HG02938 (cell line): ENCODE measurements around the gene UST.
A peak's percentile ranks its signal among the peaks of the same experiment; 100 is the strongest.
"Not testable (repeated sequence)": the region's sequence is repeated elsewhere in the genome, so short reads cannot be mapped to it uniquely, and the experiment has no call there.

Experiments used
- ATAC-seq: cut with Tn5 transposase; IDR thresholded peaks from one replicate; pipeline ENCODE4 v1.9.1; 2021; ENCODE audit warnings: mild to moderate bottlenecking, moderate library complexity; ENCODE audit not compliant: unreplicated experiment

UST gene

GRCh38 chr6:148864132-148864531 is 117.3 kb downstream of the UST start:
- ATAC-seq, result not testable (repeated sequence)

- ATAC-seq, result no peak
These were observed 118.1 kb downstream of the UST start for GRCh38 chr6:148864941-148865340.

GRCh38 chr6:148866657-148867268 is 119.9 kb downstream of the UST start:
- peak; percentile 99 for ATAC-seq

- ATAC-seq, result no peak
These were observed 121.0 kb downstream of the UST start for GRCh38 chr6:148867862-148868261.

- no peak for ATAC-seq
These were observed 121.5 kb downstream of the UST start for GRCh38 chr6:148868314-148868713.

GRCh38 chr6:148868901-148869300 is 122.1 kb downstream of the UST start:
- ATAC-seq, result no peak

GRCh38 chr6:148869585-148869984 is 122.8 kb downstream of the UST start:
- no peak for ATAC-seq

- no peak for ATAC-seq
These were observed 126.3 kb downstream of the UST start for GRCh38 chr6:148873154-148873553.

GRCh38 chr6:148873868-148874267 is 127.0 kb downstream of the UST start:
- ATAC-seq, result no peak

- ATAC-seq, result no peak
These were observed 128.0 kb downstream of the UST start for GRCh38 chr6:148874698-148875293.

GRCh38 chr6:148878683-148879082 is 131.9 kb downstream of the UST start:
- no peak for ATAC-seq

- ATAC-seq, result not testable (repeated sequence)
These were observed 133.9 kb downstream of the UST start for GRCh38 chr6:148880742-148881141.

- ATAC-seq, result no peak
These were observed 134.9 kb downstream of the UST start for GRCh38 chr6:148881593-148882311.

- ATAC-seq, result no peak
These were observed 136.4 kb downstream of the UST start for GRCh38 chr6:148883270-148883669.

- peak; percentile 47 for ATAC-seq
These were observed 137.6 kb downstream of the UST start for GRCh38 chr6:148884461-148884860.

- no peak for ATAC-seq
These were observed 138.5 kb downstream of the UST start for GRCh38 chr6:148885136-148885865.

GRCh38 chr6:148885925-148886845 is 139.4 kb downstream of the UST start:
- no peak for ATAC-seq

- no peak for ATAC-seq
These were observed 140.4 kb downstream of the UST start for GRCh38 chr6:148887181-148887580.

GRCh38 chr6:148888856-148889255 is 142.0 kb downstream of the UST start:
- no peak for ATAC-seq

GRCh38 chr6:148890096-148890495 is 143.3 kb downstream of the UST start:
- no peak for ATAC-seq
